Lower lobe of right lung (tissue), 2 donors: ENCODE measurements around the gene MAMDC2. TPM values are rescaled to one million over a fixed set of nuclear protein-coding genes. Genes with fewer than 3 reads are reported as not detected.
A peak's percentile ranks its signal among the peaks of the same experiment; 100 is the strongest.

Experiments
- ATAC-seq, 2 donors: fragments of 200-7000 bp; cut with Tn5 transposase; one replicate each; pipeline ENCODE4 v1.9.1; 2020 to 2022; ENCODE audit warnings: mild to moderate bottlenecking in 2 of 2, moderate library complexity in 2 of 2
- DNase-seq: peaks from one replicate; pipeline ENCODE4 v3.0.0-alpha.2; 2020
- H3K27ac ChIP-seq: fragments of 200-600 bp; one replicate; pipeline ENCODE4 v1.8.0; 2022
- H3K27me3 ChIP-seq: fragments of 200-600 bp; one replicate; pipeline ENCODE4 v1.8.0; 2022; ENCODE audit warnings: low read depth
- H3K36me3 ChIP-seq: fragments of 200-600 bp; one replicate; pipeline ENCODE4 v1.8.0; 2022; ENCODE audit warnings: mild to moderate bottlenecking
- H3K4me1 ChIP-seq: fragments of 200-600 bp; one replicate; pipeline ENCODE4 v1.8.0; 2022
- H3K4me3 ChIP-seq: fragments of 200-600 bp; one replicate; pipeline ENCODE4 v1.8.0; 2022; ENCODE audit warnings: mild to moderate bottlenecking
- H3K9me3 ChIP-seq: fragments of 200-600 bp; one replicate; pipeline ENCODE4 v1.8.0; 2022
- intact Hi-C: fragments of 100-400 bp; cut with DNase I; formaldehyde crosslinking; loops from one replicate; pipeline ENCODE4 v1.11.0; 2022
- total RNA-seq: library from RNA; stranded (reverse); fragmentation: NEBNext Ultra II Directional; extraction: Animal tissue kit (Norgen Biotek cat#: 25700); gene quantifications from one replicate; pipeline ENCODE4 v1.2.1, GENCODE V29; 2021
- TF ChIP-seq, protein P1 (sequence below): fragments of 200-600 bp; IDR thresholded peaks from one replicate; pipeline ENCODE4 v1.8.0; 2022; ENCODE audit warnings: antibody characterized with exemption, mild to moderate bottlenecking
- donor health status: DM: no; HTN: yes; CAD: no; lungs with severe emphysema.

MAMDC2 gene
- total RNA-seq, 1 donor from 2014 or later, result 35.1 TPM

- H3K4me3 ChIP-seq, result no peak overlapping the region
- H3K27ac ChIP-seq, result no peak overlapping the region
- DNase-seq (no peak), ATAC-seq (no peak)
- intact Hi-C loops, result no loop called here
- no peaks in the 10 kb centered on the region for H3K27me3 ChIP-seq
- no peaks in the 10 kb centered on the region for H3K9me3 ChIP-seq
- peaks cover 27% of the 10 kb centered on the region for H3K4me1 ChIP-seq
- no peaks in the 10 kb centered on the region for H3K36me3 ChIP-seq
- TF ChIP-seq, protein P1, sequence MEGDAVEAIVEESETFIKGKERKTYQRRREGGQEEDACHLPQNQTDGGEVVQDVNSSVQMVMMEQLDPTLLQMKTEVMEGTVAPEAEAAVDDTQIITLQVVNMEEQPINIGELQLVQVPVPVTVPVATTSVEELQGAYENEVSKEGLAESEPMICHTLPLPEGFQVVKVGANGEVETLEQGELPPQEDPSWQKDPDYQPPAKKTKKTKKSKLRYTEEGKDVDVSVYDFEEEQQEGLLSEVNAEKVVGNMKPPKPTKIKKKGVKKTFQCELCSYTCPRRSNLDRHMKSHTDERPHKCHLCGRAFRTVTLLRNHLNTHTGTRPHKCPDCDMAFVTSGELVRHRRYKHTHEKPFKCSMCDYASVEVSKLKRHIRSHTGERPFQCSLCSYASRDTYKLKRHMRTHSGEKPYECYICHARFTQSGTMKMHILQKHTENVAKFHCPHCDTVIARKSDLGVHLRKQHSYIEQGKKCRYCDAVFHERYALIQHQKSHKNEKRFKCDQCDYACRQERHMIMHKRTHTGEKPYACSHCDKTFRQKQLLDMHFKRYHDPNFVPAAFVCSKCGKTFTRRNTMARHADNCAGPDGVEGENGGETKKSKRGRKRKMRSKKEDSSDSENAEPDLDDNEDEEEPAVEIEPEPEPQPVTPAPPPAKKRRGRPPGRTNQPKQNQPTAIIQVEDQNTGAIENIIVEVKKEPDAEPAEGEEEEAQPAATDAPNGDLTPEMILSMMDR, result no peak
Observed at GRCh38 chr9:70076678-70077077, 33.0 kb downstream of the MAMDC2 start.

DNA sequence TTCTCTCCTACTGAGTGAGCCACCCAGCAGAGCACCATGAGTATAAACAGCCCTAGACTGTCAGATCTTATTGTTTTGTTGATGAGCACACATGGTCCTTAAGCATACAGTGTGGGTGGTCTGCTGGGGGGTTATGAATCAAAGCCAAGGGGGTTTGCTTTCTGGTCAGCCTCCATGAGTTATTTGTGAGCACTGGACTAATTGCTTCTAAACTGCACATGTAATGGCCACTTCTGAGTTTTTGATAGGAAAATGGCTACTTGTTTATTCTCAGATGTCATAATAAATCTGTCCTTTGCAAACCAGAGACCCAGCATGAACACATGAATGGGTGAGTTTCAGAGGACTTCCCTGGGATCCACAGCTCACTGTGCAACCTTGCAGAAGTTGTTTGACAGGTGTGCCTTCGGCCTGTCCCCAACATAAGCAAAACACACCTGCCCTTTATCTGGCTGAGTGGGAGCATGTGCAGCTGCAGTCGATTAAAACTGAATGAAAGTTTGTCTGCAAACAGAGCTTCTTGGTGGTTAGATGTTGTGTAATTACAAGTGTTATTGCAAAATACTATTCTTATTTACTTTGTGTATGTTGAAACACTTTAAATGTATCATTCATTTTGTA, 35.9 kb downstream of the MAMDC2 start:
- no peak for DNase-seq
- Histone ChIP-seq H3K27me3 (no peaks in the 10 kb centered on the region), H3K4me3 (no peak overlapping the region), H3K27ac (no peak overlapping the region), H3K4me1 (peaks cover 30% of the 10 kb centered on the region), H3K36me3 (no peaks in the 10 kb centered on the region), H3K9me3 (no peaks in the 10 kb centered on the region)
- TF ChIP-seq, protein P1, result no peak
- peak; percentile 25 to 43 for ATAC-seq
- intact Hi-C loops, result no loop called here

- DNase-seq (no peak), ATAC-seq (peak; percentile 82)
- H3K4me1 ChIP-seq, result peaks cover 30% of the 10 kb centered on the region
- intact Hi-C loops, result no loop called here
- H3K4me3 ChIP-seq, result no peak overlapping the region
- TF ChIP-seq, protein P1, result no peak
- no peaks in the 10 kb centered on the region for H3K9me3 ChIP-seq
- H3K27me3 ChIP-seq, result no peaks in the 10 kb centered on the region
- peak overlapping the region; percentile 48 for H3K27ac ChIP-seq
- no peaks in the 10 kb centered on the region for H3K36me3 ChIP-seq
Observed at GRCh38 chr9:70080481-70081119, 37.0 kb downstream of the MAMDC2 start.

- TF ChIP-seq, protein P1, result no peak
- H3K27me3 ChIP-seq, result no peaks in the 10 kb centered on the region
- H3K36me3 ChIP-seq, result no peaks in the 10 kb centered on the region
- no peak overlapping the region for H3K4me3 ChIP-seq
- no peaks in the 10 kb centered on the region for H3K9me3 ChIP-seq
- peaks cover 30% of the 10 kb centered on the region for H3K4me1 ChIP-seq
- DNase-seq (no peak), ATAC-seq (peak in 1 of 2 donors; percentile 49)
- H3K27ac ChIP-seq, result peak overlapping the region; percentile 48
- intact Hi-C loops, result no loop called here
Observed at GRCh38 chr9:70081120-70081495, 37.5 kb downstream of the MAMDC2 start.

GRCh38 chr9:70083429-70083828, 39.8 kb downstream of the MAMDC2 start:
- Histone ChIP-seq H3K4me3 (no peak overlapping the region), H3K27ac (no peak overlapping the region), H3K27me3 (no peaks in the 10 kb centered on the region), H3K4me1 (peaks cover 30% of the 10 kb centered on the region), H3K36me3 (no peaks in the 10 kb centered on the region), H3K9me3 (no peaks in the 10 kb centered on the region)
- TF ChIP-seq, protein P1, result no peak
- DNase-seq (no peak), ATAC-seq (no peak)
- intact Hi-C loops, result no loop called here
